ENCODE measurements around the gene ALKBH7.

The ALKBH7 gene

DNA sequence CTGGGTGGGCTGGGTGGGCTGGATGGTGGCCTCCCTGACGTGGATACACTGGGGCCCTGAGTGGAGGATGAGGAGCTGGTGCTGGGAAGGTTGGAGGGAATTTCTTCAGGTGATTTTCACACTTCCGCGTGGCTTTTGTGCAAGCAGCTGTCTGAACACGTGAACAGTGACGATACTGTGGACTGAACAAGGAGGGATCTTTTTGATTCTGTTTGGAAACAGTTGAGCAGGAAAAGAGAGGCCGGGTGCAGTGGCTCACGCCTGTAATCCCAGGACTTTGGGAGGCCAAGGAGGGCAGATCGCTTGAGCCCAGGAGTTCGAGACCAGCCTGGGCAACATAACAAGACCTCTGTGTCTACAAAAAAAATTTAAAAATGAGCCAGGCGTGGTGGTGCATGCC lies 29.5 kb downstream of the ALKBH7 start:
- no peak for DNase-seq

DNA sequence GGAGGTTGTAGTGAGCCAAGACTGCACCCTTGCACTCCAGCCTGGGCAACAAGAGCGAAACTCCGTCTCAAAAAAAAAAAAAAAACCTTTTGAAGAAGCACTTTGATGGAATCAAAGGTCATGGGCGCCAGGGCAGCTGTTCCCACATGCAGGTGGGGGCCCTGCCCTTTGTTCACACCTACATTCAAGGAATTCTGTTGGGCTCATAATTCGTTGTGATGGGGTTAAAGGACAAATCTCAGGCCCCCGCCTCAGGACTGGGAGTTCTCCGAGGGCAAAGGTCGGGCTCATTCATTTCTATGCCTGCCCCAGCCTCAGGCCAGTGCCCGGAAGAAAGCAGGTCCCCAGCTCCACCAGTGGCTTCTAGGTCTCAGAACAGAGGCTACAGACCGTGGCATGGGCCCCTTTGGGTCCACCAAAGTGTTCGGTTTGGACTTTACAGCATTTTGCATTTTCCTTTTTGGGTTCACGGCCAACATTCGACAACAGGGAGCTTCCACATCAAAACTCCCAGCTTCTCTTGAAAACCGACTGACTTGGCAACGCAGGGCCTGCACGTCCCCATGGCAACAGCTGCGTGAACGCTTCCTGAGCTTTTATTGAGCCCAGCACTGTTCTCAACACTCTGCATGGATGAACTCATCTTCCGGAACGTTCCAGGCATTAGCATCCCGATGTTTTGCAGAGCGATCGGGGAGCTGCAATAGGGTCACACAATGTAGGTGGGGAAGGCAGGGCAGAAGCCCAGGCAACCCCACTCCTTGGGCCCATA lies 30.4 kb downstream of the ALKBH7 start:
- DNase-seq = no peak

DNA sequence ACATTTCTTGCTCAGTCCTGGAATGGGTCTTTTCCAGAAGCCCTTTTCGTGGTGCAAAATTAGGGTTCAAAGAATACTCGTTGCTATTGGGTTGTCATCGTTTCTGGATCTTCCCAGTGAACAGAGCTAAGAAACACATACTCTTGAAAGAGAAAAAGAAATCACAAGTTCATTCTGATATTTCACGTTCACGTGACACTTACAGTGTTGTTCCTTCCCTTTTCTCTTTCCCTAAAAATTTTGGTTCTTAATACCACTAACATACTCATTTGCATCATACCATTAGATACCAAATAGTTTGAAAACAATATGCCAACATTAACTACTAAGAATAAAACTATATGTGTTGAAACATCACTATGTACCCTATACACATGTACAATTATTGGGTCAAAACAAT lies 33.8 kb downstream of the ALKBH7 start:
- DNase-seq = no peak

DNA sequence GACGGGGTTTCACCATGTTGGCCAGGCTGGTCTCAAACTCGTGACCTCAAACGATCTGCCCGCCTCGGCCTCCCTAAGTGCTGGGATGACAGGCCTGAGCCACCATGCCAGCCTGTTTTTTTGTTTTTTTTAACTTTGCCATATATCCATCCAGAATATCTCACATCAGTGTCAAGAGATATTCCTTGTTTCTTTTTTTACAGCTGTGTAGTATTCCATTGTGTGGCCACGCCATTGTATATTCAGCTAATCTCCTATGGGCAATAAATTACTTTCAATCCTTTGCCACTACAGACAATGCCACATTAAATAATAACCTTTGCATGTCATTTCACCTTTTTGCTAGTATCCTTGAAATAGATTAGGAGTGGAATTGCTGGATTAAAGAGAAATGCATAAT lies 36.8 kb downstream of the ALKBH7 start:
- DNase-seq = no peak

DNA sequence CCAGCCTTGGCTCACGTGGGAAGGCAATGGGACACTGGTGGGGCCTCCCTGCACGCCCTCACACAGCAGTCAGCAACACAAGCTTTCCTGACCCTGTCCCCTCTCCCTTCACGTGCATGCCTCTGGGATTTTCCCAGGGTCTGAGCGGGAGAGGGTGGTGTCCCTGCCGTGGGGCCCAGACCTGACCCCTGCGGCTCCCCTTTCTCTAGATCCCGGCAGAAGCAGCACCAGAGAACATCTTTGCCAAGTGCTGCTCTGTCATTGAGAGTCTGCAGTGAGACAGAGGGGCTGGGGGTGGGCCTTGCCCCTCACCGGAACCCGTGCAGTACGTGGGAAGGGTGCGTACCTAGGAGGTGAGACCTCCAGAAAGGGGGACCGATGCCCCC lies 39.5 kb downstream of the ALKBH7 start:
- no peak for DNase-seq

DNA sequence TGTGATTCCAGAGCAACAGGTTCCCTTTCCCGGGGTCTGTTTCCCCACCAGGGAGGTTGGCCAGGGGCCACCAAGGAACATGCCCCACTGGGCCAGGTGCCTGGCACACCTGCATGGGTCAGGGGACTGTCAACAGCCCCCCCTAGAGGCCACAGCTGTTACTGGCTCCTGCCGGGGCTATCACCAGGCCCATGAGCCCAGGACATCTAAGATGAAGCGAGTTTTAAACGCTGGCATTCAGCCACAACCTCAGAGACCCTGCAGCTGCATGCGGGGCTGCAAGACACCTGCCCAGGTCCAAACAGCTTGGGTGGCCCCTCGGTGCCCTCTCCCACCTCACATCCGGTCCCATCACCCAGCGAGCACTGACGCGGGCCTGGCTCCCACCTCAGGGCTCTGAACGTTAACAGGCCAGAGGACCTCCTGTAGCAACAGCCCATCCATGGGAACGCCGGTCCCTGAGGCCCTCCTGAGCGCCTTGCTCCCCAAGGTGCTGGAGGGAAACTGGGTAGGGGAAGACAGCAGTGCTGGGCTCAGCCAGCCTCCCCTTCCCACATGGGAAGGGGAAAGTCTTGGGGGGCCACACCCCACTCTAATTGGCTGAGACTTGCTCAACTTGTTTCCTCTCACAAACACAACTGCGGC lies 40.0 kb downstream of the ALKBH7 start:
- no peak for DNase-seq

DNA sequence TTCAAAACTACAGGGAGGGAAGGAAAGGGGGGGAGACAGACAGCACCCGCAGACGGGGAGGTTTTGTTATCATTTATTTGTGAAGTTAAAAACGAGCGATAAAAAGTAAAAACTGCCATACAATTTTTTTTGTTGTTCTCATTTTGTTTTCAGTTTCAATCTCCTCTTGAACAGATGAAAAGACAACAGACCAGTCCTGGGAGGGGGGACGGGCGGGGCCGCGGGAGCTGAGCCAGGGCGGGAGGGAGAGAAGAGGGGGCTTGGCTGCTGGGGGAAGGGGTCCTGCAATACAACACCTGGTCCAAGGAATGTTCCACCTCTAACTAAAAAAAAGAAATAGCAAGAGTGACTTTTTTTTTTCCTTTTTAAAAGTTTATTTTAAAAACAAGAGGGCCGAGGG lies 40.7 kb downstream of the ALKBH7 start:
- no peak for DNase-seq

DNA sequence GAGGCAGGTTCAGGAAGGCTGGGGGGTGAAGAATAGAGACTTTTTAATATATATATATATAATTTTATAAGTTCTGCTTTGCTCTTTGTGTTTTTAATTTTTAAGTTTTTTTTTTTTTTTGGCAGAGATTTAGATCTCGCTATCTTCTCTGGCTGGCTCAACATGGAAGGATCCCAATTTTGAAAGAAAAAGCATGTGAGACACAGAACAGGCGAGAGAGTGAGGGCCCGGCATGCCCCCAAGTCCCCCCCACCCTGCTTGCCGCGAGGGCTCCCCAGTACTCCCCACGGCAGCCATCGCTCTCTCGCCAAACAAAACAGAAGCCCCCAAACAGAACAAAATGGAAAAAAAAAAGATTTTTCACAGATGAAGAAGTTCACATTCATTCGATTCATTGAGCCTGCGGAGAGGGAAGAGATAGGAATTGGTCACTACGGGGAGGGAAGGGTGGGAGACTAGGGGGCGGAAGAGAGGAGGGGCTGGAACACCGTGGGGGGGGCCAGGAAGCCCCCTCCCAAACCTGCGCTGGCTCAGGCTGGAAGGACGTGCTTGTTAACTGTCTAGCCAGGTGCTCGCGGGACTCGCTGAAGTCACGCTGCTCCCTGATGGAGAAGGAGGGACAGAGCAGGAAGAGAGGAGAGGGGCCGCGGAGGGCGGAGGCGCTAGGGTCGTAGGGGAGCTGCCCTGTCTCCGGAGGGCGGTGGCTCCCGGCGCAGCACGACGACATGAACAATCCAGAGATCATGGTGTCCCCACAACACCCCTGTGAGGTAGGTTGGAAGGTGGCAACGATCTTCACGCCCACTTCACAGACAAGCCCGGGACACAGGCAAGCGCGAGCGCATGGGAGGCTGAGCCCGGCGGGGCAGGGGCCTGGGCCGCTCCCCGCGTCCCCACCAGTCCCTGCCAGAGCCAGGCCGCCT lies 41.4 kb downstream of the ALKBH7 start:
- DNase-seq = no peak

DNA sequence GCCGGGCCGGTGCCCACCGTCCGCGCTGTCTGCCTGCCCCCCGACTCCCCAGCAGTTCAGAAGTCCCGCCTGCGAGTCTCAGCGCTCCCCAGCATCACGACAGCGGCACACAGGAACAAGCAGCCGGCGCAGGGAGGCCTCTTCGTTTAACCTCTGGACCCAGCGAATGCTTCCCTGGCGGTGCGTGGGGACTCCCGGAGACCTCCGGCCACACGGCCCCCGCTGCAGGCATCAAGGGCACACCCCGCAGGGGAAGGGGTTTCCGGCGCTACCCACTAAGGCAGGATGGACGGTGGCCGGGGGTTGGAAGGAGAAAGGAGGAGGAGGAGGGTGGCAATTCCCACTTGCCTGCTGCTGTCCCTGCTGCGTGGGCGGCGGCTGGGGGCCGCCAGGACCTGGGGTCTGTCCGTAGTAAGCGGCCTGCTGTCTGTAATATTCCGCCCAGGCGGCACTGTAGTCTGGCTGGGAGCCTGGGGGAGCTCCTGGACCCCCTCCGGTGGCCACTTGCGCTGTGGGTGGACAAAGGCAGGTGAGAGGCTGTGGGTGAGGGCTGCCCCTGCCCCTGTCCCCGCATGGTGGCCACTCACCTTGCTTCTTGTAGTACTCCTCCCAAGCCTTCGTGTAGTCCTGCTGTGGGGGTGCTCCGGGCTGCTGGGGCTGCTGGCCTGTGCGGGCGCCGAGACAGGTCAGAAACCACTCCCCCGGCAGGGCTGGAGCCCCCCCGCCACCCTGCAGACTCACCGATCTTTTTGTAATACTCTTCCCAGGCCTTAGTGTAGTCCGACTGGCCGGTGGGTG lies 42.4 kb downstream of the ALKBH7 start:
- DNase-seq = no peak

DNA sequence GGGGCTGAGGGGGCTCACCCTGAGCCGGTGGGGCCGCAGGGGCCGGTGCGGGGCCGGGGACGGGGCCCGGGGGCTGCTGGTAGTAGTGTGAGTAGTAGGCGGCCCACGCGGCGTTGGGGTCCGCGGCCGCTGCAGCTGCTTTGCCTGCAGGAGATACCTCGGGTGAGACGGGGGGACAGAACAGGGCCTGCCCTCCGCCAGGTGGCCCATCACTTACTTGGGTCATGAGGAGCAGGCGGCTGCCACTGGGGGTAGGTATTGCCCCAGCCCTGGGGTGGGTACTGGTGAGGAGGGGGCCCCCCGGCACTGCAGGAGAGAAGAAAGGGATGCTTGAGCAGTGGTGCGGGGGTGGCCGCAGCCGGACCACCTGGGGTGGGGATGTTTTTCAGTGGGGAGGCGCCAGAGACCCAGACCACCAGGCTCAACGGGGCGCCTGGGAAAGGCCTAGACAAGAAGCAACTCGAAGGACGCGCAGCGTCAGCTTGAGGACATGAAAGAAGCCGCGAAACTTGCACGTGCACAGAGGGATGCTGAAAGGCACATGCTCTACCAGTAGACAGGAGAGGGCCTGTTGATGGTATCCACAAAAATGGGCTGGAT lies 43.1 kb downstream of the ALKBH7 start:
- DNase-seq = no peak

DNA sequence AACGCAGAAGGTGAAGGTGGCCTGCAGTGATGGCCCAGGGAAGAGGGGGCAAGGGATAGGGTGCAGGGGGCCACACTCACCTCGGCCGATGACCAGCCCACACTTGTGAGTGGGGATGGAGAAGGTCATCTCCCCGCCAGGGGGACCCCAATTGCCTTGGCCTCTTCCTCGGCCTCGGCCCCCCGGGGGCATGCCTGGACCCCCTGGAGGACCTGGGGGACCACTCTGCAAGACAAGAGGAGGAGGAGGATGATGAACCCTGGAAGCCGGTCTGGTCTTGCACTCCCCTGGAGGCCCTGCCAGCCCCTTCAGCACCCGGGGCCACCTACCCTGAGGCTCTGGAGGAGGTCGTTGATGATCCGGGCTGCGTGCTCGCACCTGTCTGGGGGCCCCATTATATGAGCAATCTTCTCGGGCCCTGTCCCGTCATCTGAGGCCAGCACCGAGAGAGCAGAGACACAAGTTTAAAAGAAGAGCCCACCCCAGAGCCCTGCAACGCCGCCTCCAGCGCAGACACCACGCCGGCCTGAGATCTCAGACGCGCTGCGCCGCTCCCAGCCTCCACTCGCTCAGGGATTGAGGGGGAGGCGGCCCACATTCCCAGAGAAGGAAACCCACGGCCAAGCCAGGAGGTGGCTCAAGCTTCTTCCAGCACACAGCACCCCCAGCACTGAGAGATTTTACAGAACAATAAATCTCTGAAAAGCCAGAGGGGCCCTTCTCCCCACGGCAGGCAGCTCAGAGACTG lies 44.2 kb downstream of the ALKBH7 start:
- no peak for DNase-seq

DNA sequence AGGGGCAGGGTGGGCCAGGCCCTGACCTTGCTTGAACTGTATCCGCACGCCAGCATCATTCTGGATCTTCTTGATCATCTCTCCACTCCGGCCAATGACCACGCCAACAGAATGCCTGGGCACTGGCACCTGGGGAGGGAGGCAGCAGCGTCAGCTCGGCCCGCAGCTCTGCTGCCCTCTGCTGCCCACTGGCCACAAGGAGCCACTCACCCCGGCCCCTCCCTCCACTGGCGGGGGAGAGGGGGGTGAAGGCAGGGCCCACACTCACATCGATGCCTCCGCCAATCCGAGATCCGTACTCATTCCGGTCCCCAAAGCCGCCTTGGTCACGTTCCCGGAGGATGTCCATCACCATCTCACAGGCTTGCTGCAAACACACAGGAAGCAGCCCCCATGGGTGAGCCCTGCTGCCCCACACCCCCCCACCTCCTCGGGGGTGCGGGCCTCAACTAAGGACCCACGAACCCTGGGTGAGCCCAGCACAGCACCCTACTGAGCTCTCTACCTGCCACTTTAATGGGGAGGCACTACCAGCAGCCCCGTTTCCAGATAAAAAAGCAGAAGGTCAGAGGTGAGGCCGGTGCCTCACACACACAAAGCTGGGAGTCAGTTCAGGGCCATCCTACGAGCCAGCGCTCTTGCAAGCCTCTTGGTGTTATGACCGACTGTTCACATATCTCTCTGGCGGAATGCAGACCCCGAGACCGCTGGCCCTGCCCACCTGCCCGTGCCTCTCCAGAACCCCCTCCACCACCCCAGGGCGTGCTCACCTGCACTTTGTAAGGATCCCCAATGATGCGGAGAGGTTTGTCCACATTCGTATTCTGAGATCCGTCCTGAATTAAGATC lies 45.3 kb downstream of the ALKBH7 start:
- DNase-seq = no peak

DNA sequence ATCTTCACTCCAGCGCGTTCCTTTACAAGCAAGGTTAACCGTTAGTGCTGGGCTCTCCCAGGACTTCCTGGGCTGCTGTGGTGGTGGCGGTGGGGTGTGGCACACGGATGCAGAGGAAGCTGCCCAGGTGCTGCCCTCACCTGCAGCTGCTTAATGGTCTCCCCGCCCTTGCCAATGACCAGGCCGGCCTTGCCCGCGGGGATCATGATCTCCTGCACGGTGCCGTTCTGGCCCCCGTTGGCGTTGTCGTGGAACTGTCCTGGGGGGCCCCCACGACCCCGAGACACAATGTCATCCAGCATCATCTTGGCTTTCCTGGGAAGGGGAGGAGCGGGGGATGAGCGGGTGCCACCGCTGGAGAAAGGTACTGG lies 46.0 kb downstream of the ALKBH7 start:
- DNase-seq = no peak

DNA sequence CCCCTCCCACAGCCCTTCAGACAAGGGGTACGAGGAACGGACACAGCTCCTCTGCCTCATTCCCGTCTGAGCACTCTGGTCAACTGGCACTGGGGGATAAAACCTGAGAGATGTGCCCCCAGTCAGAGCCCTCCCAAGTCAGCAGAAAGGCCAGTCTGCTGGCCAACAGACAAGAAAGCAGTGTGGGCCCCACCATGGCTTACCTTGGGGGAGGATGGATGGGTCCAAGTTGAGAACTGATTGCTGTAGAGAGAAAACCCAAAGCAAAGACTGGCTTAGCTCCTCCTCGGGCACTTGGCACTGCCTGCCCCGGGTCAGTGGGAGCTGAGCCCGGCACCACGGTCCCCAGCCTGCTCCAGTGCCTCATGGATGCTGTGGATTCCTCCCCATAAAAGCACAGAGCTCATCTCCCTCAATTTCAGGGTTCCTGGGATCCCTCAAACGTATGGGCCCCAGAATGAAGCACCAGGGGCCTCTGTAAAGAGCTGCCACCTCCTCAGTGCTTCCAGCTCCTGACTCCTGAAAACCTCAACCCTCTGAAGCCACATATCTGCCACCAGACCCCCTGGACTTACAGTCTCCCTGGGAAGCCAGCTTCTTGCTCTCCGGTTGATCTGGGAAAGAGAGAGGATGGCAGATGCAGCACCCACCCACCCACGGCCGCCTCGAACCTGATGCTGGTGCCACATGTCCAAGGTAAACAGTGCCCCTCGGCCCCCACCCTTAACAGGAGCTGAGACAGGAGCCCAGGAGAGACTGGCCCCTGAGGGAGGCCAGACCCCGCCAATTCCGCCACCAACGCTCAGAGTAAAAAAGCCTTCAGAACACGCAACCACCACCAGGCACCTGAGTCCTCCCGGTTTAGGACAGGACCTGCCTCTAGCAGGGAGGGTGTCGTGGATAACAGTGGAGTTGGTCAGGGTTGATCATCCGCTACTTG lies 48.8 kb downstream of the ALKBH7 start:
- DNase-seq = no peak

DNA sequence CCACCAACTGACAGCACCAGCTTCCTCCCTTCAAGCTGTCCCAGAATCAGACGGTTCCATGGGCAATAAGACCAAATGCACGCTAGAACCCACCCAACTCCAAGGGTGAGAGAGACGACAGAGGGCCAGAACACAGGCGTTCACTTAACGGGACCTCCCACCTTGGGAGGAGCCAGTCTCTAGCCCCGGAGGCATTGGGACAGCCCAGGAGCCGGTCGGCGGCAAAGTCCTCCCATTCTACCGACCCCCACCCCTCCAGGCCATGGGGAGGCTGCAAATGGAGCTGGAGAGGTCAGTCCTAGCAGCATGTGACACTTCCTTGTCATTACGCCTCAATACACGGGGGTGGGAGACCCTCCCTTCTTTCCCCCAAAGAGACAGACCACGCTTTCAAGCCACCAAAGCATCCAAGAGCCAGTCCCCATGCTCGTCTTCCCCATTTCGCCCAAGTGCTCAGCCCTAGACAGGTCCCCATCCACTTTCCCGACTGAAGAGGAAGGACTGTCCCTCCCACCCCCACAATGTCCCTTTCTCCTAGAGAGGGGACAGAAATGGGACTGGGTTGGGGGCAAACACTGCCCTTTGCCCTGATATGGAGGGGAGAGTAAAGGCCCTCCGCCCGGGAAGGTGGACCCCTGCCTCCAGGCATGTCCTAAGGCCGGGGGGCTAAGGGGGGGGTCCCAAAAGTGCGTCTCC lies 51.1 kb downstream of the ALKBH7 start:
- DNase-seq = no peak

DNA sequence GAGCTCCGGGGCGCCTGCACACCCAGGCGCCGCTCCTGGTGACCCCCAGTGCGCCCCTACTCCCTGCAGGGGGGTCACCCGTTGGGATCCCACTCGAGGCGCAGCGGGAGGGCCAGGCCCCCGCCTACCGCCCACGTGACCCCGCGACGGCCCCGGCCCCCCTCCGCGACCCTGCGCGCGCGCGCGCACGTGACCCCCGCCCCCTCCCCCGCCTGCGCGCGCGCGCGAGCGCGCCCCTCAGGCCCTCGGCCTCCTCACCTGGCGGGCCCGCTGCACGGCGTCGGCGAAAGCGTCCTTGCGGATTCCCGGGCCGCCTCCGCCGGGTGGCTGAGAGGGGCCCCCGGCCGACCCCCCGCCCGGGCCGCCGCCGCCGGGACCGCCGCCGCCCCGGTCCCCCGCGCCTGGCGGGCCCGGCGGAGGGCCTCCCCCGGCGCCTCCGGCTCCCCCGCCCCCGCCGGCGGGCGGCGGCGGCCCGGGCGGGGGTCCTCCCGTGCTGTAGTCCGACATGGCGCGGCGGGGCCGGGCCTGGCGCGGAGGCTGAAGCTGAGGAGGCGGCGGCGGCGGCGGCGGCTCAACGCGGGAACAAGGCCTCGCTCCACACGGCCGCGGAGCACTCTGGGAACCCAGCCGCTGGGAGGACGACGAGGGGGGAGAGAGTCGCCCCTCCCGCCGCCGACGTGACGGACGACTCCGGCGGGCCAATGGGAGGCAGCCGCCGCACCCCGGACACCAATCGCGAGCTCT lies 51.8 kb downstream of the ALKBH7 start, which contains the start of gene KHSRP:
KHSRP (minus strand) TSS at position 617 of the 744 bp plus-strand sequence; CDS start at position 507, 110 bp downstream.
- DNase-seq = no peak
